ENCODE data around the gene CASZ1.

The CASZ1 gene

GRCh38 chr1:10773851-10774614, 22.4 kb downstream of the CASZ1 start:
- DNase-seq, result no peak

GRCh38 chr1:10773376-10773775, 23.1 kb downstream of the CASZ1 start:
- no peak for DNase-seq

GRCh38 chr1:10772711-10773110, 23.7 kb downstream of the CASZ1 start:
- DNase-seq, result no peak

GRCh38 chr1:10771789-10772188, 24.7 kb downstream of the CASZ1 start:
- DNase-seq, result no peak

- DNase-seq, result no peak
These were observed 27.9 kb downstream of the CASZ1 start for GRCh38 chr1:10768552-10768951.

- DNase-seq, result no peak
These were observed 29.2 kb downstream of the CASZ1 start for GRCh38 chr1:10767282-10767681.

- DNase-seq, result no peak
These were observed 30.5 kb downstream of the CASZ1 start for GRCh38 chr1:10765734-10766478.

- no peak for DNase-seq
These were observed 31.1 kb downstream of the CASZ1 start for GRCh38 chr1:10765304-10765703.

- no peak for DNase-seq
These were observed 32.1 kb downstream of the CASZ1 start for GRCh38 chr1:10764296-10764798.

- DNase-seq, result no peak
These were observed 33.6 kb downstream of the CASZ1 start for GRCh38 chr1:10762875-10763274.

GRCh38 chr1:10762153-10762523, 34.3 kb downstream of the CASZ1 start:
- no peak for DNase-seq

GRCh38 chr1:10761503-10762152, 34.8 kb downstream of the CASZ1 start:
- no peak for DNase-seq

- DNase-seq, result no peak
These were observed 35.6 kb downstream of the CASZ1 start for GRCh38 chr1:10760566-10761502.

GRCh38 chr1:10759413-10760200, 36.8 kb downstream of the CASZ1 start:
- DNase-seq, result no peak

GRCh38 chr1:10756842-10757241, 39.6 kb downstream of the CASZ1 start:
- DNase-seq, result no peak

GRCh38 chr1:10755970-10756521, 40.4 kb downstream of the CASZ1 start:
- no peak for DNase-seq

- no peak for DNase-seq
These were observed 41.7 kb downstream of the CASZ1 start for GRCh38 chr1:10754568-10755329.

- DNase-seq, result no peak
These were observed 43.1 kb downstream of the CASZ1 start for GRCh38 chr1:10753299-10753698.

GRCh38 chr1:10751561-10752085, 44.8 kb downstream of the CASZ1 start:
- DNase-seq, result no peak

GRCh38 chr1:10751160-10751559, 45.3 kb downstream of the CASZ1 start:
- DNase-seq, result no peak
